ENCODE data around the gene GATA5. TPM values are rescaled to one million over a fixed set of nuclear protein-coding genes. Genes with fewer than 3 reads are reported as not detected.

GATA5 gene
- total RNA-seq, 1 donor from 2014 or later, result not detected

DNA sequence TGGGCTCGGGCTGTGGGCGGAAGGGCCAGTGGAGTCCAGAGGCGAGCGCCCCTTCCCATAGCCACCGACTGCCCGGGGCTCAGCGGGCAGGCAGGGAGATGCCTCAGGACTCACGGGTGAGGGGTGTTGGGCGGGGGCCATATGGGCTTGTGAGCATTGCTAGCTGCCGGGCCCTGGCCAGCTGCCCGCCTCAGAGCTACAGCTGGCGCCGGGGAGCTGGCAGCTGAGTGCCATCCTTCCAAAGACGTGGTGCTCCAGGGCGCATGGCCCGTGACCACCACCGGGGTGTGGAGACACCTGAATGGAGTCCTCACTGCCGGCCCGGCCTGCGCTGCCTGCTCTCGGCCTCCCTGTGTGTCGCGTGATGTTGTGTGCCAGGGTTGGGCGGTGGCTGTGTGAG lies 37.9 kb downstream of the GATA5 start:
- POLR2A ChIA-PET, result no interaction called here
- H3K36me3 Mint-ChIP-seq (ENCODE audit: low read depth), result no peaks in the 10 kb centered on the region
- no peak overlapping the region for H3K27ac Mint-ChIP-seq
- no peak overlapping the region for H3K4me3 Mint-ChIP-seq
- H3K4me1 Mint-ChIP-seq, result no peaks in the 10 kb centered on the region
- ATAC-seq (ENCODE audit: low read depth) (no peak), DNase-seq (no peak)
- intact Hi-C loops (cut with micrococcal nuclease), result no loop called here
- no peaks in the 10 kb centered on the region for H3K9me3 Mint-ChIP-seq
- peaks cover 31% of the 10 kb centered on the region for H3K27me3 Mint-ChIP-seq
- CTCF ChIA-PET, result no interaction called here
- TF ChIP-seq, protein P1, sequence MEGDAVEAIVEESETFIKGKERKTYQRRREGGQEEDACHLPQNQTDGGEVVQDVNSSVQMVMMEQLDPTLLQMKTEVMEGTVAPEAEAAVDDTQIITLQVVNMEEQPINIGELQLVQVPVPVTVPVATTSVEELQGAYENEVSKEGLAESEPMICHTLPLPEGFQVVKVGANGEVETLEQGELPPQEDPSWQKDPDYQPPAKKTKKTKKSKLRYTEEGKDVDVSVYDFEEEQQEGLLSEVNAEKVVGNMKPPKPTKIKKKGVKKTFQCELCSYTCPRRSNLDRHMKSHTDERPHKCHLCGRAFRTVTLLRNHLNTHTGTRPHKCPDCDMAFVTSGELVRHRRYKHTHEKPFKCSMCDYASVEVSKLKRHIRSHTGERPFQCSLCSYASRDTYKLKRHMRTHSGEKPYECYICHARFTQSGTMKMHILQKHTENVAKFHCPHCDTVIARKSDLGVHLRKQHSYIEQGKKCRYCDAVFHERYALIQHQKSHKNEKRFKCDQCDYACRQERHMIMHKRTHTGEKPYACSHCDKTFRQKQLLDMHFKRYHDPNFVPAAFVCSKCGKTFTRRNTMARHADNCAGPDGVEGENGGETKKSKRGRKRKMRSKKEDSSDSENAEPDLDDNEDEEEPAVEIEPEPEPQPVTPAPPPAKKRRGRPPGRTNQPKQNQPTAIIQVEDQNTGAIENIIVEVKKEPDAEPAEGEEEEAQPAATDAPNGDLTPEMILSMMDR (IDR thresholded peaks at IDR 0.05), result no peak

DNA sequence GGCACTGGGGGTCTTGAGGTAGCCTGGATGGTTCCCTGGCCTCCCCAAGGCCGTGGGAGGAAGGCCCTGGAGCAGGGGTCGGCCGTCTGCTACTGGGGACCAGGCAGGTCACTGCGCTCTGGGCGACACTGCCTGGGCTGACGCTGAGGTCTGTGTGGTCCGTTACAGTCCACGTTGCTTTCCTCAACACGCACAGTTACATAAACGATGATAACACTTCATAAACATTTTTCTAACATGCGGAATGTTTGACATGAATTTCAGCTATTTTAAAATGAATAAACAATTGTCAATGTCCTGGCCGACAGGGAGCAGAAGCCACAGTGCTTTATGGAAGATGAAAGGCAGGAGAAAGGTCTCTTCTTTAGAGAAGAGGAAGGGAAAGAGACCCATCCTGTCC lies 38.3 kb downstream of the GATA5 start:
- ATAC-seq (ENCODE audit: low read depth), result no peak
- POLR2A ChIA-PET, result no interaction called here
- no peak for DNase-seq
- CTCF ChIA-PET, result no interaction called here
- Mint-ChIP-seq H3K27ac (no peak overlapping the region), H3K36me3 (ENCODE audit: low read depth) (no peaks in the 10 kb centered on the region), H3K4me3 (no peak overlapping the region), H3K27me3 (peaks cover 29% of the 10 kb centered on the region), H3K9me3 (no peaks in the 10 kb centered on the region), H3K4me1 (no peaks in the 10 kb centered on the region)
- intact Hi-C loops (cut with micrococcal nuclease), result no loop called here
- TF ChIP-seq, protein P1 (IDR thresholded peaks at IDR 0.05), result no peak

DNA sequence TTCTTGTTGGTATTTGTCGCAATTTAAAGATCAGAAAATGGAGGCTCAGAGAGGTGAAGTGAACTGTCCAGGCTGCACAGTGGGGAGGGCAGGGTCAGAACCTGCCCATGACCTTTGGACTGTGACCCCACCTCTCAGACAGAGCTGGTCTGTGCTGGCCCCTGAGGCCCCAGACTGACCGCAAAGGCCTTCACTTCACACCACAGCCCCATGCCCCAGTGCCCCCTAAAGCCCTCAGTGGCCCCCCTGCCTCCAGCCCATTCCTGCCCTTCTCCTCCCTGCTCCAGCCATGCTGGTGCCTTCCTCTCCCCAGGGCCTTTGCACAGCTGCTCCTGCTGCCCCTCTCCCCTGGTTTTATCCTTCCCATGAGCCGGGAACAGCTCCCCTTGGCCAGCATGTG lies 39.1 kb downstream of the GATA5 start:
- Mint-ChIP-seq H3K4me3 (no peak overlapping the region), H3K36me3 (ENCODE audit: low read depth) (no peaks in the 10 kb centered on the region), H3K9me3 (no peaks in the 10 kb centered on the region), H3K27me3 (peaks cover 33% of the 10 kb centered on the region), H3K4me1 (no peaks in the 10 kb centered on the region), H3K27ac (no peak overlapping the region)
- TF ChIP-seq, protein P1 (IDR thresholded peaks at IDR 0.05), result no peak
- intact Hi-C loops (cut with micrococcal nuclease), result no loop called here
- POLR2A ChIA-PET, result no interaction called here
- CTCF ChIA-PET, result no interaction called here
- DNase-seq (no peak), ATAC-seq (ENCODE audit: low read depth) (no peak)

DNA sequence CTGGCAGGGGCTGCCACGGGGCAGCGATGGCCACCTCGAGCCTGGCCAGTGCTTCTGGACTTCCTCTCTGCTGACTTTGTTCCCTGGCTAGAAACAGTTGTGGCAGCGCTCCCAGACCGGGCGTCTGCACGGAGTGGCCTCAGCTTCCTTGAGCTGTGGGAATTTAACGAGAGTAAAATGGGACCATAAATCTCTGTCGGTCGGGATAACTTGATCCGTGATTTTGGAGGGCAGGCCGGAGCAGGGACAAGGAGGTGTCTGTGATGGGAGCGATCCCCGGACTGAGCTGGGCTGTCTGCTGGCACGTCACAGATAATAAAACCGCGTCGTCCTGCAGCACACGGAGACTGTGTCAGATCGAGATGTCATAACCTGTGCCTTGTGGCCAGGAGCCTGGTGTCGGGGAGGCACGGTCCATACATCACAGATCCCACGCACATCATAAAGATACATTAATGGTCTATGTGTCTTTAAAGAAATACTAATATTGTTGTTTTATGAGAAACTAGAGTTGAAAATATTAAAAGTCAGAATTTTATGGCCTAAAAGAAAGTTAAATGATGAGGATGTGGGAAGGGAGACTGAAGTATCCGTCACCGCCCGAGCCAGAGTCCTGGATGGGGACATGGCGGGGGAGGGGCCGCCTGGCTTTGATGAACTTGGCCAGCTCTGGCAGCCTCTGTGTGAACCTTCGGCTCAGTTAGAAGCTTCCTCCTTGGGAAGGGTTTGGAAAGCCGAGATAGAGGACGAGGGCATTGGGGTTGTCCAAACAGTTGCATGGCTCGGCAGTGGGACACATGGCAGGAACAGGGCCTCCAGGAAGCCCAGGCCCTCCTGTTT lies 41.9 kb downstream of the GATA5 start:
- Mint-ChIP-seq H3K36me3 (ENCODE audit: low read depth) (no peaks in the 10 kb centered on the region), H3K4me1 (no peaks in the 10 kb centered on the region), H3K4me3 (no peak overlapping the region), H3K9me3 (no peaks in the 10 kb centered on the region), H3K27ac (no peak overlapping the region), H3K27me3 (peaks cover 34% of the 10 kb centered on the region)
- ATAC-seq (ENCODE audit: low read depth) (no peak), DNase-seq (no peak)
- TF ChIP-seq, protein P1 (IDR thresholded peaks at IDR 0.05), result no peak
- POLR2A ChIA-PET, result no interaction called here
- CTCF ChIA-PET, result no interaction called here
- intact Hi-C loops (cut with micrococcal nuclease), result no loop called here

DNA sequence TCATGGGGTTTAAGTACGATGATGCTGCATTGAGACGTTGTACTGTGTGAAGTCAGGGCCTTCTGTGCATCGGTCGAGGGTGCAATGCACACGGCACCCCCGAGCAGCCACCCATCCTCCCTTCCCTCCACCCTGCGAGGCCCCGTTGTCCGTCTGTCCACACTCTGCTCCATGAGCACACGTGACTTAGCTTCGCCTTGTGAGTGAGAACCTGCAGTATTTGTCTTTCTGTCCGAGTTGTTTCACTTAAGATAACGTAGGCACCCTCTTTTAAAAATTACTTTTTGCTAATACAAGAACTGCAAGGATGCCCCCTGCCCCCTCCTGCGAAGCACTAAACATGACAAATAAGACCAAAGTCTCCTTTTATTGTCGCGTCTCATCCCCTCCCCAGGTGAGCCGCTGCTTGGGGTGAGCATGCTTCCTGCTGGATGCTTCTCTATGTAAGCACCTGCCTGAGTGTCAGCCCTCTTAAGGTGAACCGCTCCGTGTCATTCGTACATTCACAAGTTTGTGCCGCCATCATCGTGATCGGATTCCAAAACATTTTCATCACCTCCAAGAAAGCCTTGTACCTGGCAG lies 44.8 kb downstream of the GATA5 start:
- DNase-seq, result no peak
- intact Hi-C loops (cut with micrococcal nuclease), result no loop called here
- H3K4me3 Mint-ChIP-seq, result no peak overlapping the region
- H3K27ac Mint-ChIP-seq, result no peak overlapping the region
- no peaks in the 10 kb centered on the region for H3K36me3 Mint-ChIP-seq (ENCODE audit: low read depth)
- ChIA-PET POLR2A (no interaction called here), CTCF (no interaction called here)
- TF ChIP-seq, protein P1 (IDR thresholded peaks at IDR 0.05), result no peak
- H3K27me3 Mint-ChIP-seq, result peaks cover 31% of the 10 kb centered on the region
- ATAC-seq (ENCODE audit: low read depth), result no peak
- H3K9me3 Mint-ChIP-seq, result no peaks in the 10 kb centered on the region
- H3K4me1 Mint-ChIP-seq, result no peaks in the 10 kb centered on the region
